ENCODE results near the gene ZDHHC11. TPM values are rescaled to one million over a fixed set of nuclear protein-coding genes. Genes with fewer than 3 reads are reported as not detected.

The ZDHHC11 gene
- total RNA-seq, 6 donors from 2014 or later, result 18.9 to 64.6 (median 27.5) TPM

DNA sequence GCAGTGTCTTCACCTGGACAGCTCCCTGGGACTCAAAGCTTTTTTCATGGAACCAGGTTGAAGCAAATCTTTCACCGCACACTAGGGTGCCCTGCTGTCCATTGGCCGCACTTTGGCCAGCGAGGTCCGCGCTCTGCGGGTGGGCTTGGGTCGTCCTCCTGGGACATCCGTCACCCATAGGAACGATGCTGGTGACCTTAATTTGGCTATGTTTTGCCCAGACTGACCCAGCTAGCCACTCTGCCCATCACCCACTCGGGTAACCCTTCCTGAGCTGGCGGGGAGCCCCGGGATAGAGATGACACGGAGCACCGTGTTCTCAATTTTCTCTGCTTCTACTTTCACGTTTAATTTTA lies 92.1 kb downstream of the ZDHHC11 start:
- peak; percentile 22 to 83 for DNase-seq
- H3K9me3 ChIP-seq, result no peaks in the 10 kb centered on the region
- no peak for TF ChIP-seq EP300 (IDR thresholded peaks at IDR 0.05)
- TF ChIP-seq POLR2A (IDR thresholded peaks at IDR 0.05), result no peak
- TF ChIP-seq CTCF (IDR thresholded peaks at IDR 0.05), result no peak
- no peak for TF ChIP-seq POLR2AphosphoS5 (IDR thresholded peaks at IDR 0.05)
- no peaks in the 10 kb centered on the region for H3K27me3 ChIP-seq
- H3K36me3 ChIP-seq, result no peaks in the 10 kb centered on the region
- peak overlapping the region; percentile 27 to 68 (median 66) for H3K27ac ChIP-seq
- WGBS, 2 donors, result 68 to 74% methylated on average over 15 of the region's 15 CpGs
- H3K4me1 ChIP-seq, result peaks cover 29 to 54% (median 35%) of the 10 kb centered on the region in 4 donors
- peak overlapping the region in 2 of 4 donors; percentile 5 to 8 for H3K4me3 ChIP-seq
- ATAC-seq (ENCODE audit: low FRiP score in 2 of 2), result no peak

DNA sequence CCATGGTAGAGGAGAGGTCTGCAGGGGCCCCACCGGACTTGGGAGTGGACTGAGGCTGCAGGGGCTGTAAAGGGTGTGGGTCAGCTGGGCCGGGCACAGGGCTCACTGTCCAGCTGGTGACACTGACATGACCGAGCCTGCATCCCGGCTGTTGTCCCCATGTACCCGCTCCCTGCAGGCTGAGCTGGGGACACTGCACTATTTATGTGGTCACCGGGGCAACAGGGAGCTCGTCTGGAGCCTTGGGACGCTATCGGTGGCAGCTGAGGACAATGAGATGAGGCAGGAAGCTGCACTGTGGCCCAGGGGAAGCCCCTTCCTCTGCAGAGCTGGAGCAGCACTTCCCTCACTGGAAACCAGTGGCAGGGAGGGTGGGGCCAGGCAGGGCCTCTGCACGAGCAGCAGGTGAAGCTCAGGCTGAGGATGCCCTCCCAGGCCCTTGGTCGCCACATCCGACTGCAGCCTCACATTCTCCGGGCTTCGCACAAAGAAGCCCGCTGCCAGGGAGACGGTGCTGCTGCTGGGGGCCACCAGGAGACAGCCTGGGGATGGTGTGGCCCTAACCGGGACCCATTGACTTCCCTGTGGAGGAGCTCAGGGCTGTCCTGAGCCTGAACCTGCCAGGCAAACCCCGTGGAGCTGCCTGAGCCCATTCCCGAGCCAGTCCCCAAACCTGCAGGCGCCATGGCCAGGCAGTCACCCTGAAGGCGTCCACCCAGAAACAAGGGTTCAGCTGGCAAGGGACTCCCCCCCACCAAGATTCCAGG lies 92.7 kb downstream of the ZDHHC11 start:
- peak overlapping the region; percentile 27 to 68 (median 66) for H3K27ac ChIP-seq
- peaks cover 29 to 54% (median 35%) of the 10 kb centered on the region in 4 donors for H3K4me1 ChIP-seq
- ATAC-seq (ENCODE audit: low FRiP score in 2 of 2) (peak in 1 of 2 donors; percentile 12), DNase-seq (peak; percentile 47 to 56)
- no peaks in the 10 kb centered on the region for H3K9me3 ChIP-seq
- no peaks in the 10 kb centered on the region for H3K36me3 ChIP-seq
- H3K27me3 ChIP-seq, result no peaks in the 10 kb centered on the region
- WGBS, 2 donors, result 67% methylated on average over 21 of the region's 21 CpGs; no CpG with 5 or more reads in 1 of the 2 donors
- TF ChIP-seq CTCF (IDR thresholded peaks at IDR 0.05) (no peak), POLR2AphosphoS5 (IDR thresholded peaks at IDR 0.05) (peak in 1 of 2 donors; percentile 38)
- no peak overlapping the region for H3K4me3 ChIP-seq

GRCh38 chr5:757346-757930 lies 93.3 kb downstream of the ZDHHC11 start:
- Histone ChIP-seq H3K4me3 (no peak overlapping the region), H3K9me3 (no peaks in the 10 kb centered on the region), H3K27me3 (no peaks in the 10 kb centered on the region), H3K27ac (peak overlapping the region; percentile 27 to 68 (median 56)), H3K4me1 (peaks cover 29 to 54% (median 34%) of the 10 kb centered on the region in 4 donors), H3K36me3 (no peaks in the 10 kb centered on the region)
- peak; percentile 26 to 76 for DNase-seq
- ATAC-seq (ENCODE audit: low FRiP score in 2 of 2), result no peak
- TF ChIP-seq POLR2AphosphoS5 (IDR thresholded peaks at IDR 0.05) (no peak), CTCF (IDR thresholded peaks at IDR 0.05) (no peak), EP300 (IDR thresholded peaks at IDR 0.05) (no peak), POLR2A (IDR thresholded peaks at IDR 0.05) (no peak)
- 80 to 81% methylated on average over 7 to 15 of the region's 15 CpGs for WGBS, 2 donors

DNA sequence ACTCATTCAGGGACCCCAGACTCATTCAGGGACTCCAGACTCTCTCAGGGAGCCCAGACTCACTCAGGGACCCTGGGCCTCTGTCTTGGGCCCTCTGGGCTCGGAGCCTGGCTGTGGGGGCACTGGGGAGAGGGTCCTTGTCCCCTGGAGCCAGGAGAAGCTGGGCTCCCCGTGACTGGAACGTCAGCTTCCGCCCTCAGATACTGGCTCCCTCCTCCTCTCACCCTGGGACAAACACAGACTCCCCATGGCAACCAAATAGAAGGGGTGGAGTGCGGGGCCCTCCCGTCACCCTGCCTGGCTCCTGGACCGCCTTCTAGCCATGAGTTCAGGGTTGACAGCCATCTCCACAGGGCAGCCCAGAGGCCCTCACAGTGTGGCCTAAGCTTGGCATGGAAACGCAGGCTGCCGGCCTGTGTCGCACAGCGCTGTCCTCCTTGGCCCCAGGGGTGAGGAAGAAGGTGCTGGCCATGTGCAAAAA lies 93.9 kb downstream of the ZDHHC11 start:
- Histone ChIP-seq H3K27me3 (no peaks in the 10 kb centered on the region), H3K4me1 (peaks cover 29 to 48% (median 32%) of the 10 kb centered on the region in 4 donors), H3K9me3 (no peaks in the 10 kb centered on the region), H3K36me3 (no peaks in the 10 kb centered on the region), H3K27ac (peak overlapping the region in 3 of 4 donors; percentile 42 to 71 (median 53)), H3K4me3 (no peak overlapping the region)
- peak; percentile 56 to 64 for DNase-seq
- ATAC-seq (ENCODE audit: low FRiP score in 2 of 2), result peak; percentile 31 to 84
- no peak for TF ChIP-seq EP300 (IDR thresholded peaks at IDR 0.05)
- TF ChIP-seq POLR2AphosphoS5 (IDR thresholded peaks at IDR 0.05), result no peak
- TF ChIP-seq CTCF (IDR thresholded peaks at IDR 0.05), result no peak
- TF ChIP-seq POLR2A (IDR thresholded peaks at IDR 0.05), result no peak
- 28 to 47% methylated on average over 6 to 11 of the region's 11 CpGs for WGBS, 2 donors

Measured in upper lobe of left lung (tissue), 6 donors.